Activated naive CD4-positive, alpha-beta T cell treated with anti-CD3 and anti-CD28 coated beads for 36 hours (primary cell): Measurements from ENCODE around the gene ABCA7. TPM values are rescaled to one million over a fixed set of nuclear protein-coding genes. Genes with fewer than 3 reads are reported as not detected.

Experiments used
- CTCF ChIA-PET: fragments of 350-600 bp; sonication (Branson Sonifier 250); formaldehyde crosslinking; loops from one replicate; lab custom pipeline; 2021; ENCODE audit warnings: antibody characterized with exemption; lab: Charles Lee
- DNase-seq: peaks from one replicate; pipeline ENCODE4 v3.0.0-alpha.2; 2020
- H3K27ac Mint-ChIP-seq: one replicate; pipeline ENCODE4 v1.8.0; 2021; ENCODE audit warnings: mild to moderate bottlenecking, mixed read lengths
- H3K27me3 Mint-ChIP-seq: one replicate; pipeline ENCODE4 v1.8.0; 2021; ENCODE audit warnings: low read depth, mixed read lengths
- H3K36me3 Mint-ChIP-seq: one replicate; pipeline ENCODE4 v1.8.0; 2021; ENCODE audit warnings: low read depth, mixed read lengths
- H3K4me1 Mint-ChIP-seq: one replicate; pipeline ENCODE4 v1.8.0; 2021; ENCODE audit warnings: low read depth, mixed read lengths
- H3K4me3 Mint-ChIP-seq: one replicate; pipeline ENCODE4 v1.8.0; 2021; ENCODE audit warnings: mild to moderate bottlenecking, moderate library complexity, mixed read lengths
- H3K9me3 Mint-ChIP-seq: one replicate; pipeline ENCODE4 v1.8.0; 2021; ENCODE audit warnings: mixed read lengths
- intact Hi-C: fragments of 100-400 bp; cut with micrococcal nuclease; formaldehyde crosslinking; loops from one replicate; pipeline ENCODE4 v1.15.1; 2023
- total RNA-seq, 2 experiments: library from RNA; stranded (reverse); gene quantifications; one replicate each; pipeline ENCODE4 v1.2.3, GENCODE V29; 2021

Gene ABCA7
- total RNA-seq, 2 experiments from 2014 or later, result 24.4 to 30.1 TPM

DNA sequence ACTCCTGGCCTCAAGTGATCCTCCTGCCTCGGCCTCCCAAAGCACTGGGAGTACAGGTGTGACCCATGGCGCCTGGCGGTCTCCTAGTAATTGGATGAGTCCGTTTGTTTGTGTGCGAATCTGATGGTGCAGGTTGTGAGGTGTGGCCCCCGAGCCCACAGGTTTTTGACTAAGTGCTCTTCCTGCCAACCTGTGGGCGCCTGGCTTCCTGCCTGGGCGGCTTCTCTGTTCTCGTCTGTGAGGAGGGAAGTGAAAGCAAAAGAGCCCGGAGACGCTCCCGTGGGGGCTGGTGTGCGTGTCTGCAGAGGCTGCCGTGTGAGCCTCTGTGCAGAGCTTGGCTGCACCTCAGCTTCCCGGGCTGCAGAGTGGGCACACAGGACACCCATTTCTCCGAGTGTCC is 37.0 kb downstream of the ABCA7 start:
- Mint-ChIP-seq H3K4me3 (peak overlapping the region; percentile 64), H3K27me3 (no peaks in the 10 kb centered on the region), H3K4me1 (peaks cover 72% of the 10 kb centered on the region), H3K9me3 (no peaks in the 10 kb centered on the region), H3K36me3 (peaks cover 58% of the 10 kb centered on the region), H3K27ac (peak overlapping the region; percentile 88)
- CTCF ChIA-PET, result interaction anchor here (0.6 to 3.6 kb wide), 4 partner anchors 10 to 118 kb away, joined by 4 to 24 read pairs (median 6); partner anchors contain the start of gene ARHGAP45
- DNase-seq, result peak; percentile 96
- intact Hi-C loops, result loop anchor here (1.0 to 5.0 kb wide), 8 partner anchors 8 to 170 kb away; partner anchors contain the start of genes POLR2E, RNU6-2 and TMEM259

- H3K27ac Mint-ChIP-seq, result peak overlapping the region; percentile 65
- peak; percentile 94 for DNase-seq
- H3K36me3 Mint-ChIP-seq, result peaks cover 55% of the 10 kb centered on the region
- peaks cover 60% of the 10 kb centered on the region for H3K4me1 Mint-ChIP-seq
- CTCF ChIA-PET, result interaction anchor here (0.6 kb wide), 1 partner anchor 114 kb away, joined by 3 read pairs; no protein-coding TSS in a partner anchor
- H3K27me3 Mint-ChIP-seq, result no peaks in the 10 kb centered on the region
- peak overlapping the region; percentile 9 for H3K4me3 Mint-ChIP-seq
- H3K9me3 Mint-ChIP-seq, result no peaks in the 10 kb centered on the region
- intact Hi-C loops, result loop anchor here (5.0 kb wide), 1 partner anchor 172 kb away; no protein-coding TSS in a partner anchor
These were observed 39.7 kb downstream of the ABCA7 start for GRCh38 chr19:1079566-1080111.

DNA sequence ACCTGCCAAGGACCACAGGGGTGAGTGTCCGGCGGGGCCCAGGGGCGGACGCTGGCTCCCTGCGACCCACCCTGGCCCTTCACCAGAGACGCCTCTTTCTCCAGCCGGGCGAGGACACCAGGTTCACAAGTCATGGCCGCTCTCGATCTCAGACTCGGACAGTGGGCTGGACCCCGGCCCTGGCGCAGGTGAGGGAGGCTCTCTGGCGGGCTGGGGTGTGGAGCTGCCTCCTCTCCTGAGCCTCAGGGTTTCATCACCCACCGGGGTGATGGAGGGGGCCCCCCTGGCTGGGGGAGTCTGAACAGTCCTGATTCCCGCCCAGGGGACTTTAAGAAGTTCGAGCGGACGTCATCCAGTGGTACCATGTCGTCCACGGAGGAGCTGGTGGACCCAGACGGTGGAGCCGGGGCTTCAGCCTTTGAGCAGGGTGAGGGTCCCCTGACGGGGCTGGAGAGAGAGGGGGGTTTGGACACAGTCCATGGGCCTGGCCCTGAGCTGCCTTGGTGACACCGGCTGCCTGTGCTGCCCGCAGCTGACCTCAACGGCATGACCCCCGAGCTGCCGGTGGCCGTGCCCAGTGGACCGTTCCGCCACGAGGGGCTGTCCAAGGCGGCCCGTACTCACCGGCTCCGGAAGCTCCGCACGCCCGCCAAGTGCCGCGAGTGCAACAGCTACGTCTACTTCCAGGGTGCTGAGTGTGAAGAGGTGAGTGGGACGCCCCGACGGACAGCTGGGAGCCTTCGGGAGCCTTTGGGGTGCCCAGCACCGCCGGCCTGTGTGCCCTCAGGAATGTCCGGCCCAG is 40.7 kb downstream of the ABCA7 start:
- no peaks in the 10 kb centered on the region for H3K27me3 Mint-ChIP-seq
- peak overlapping the region; percentile 53 for H3K27ac Mint-ChIP-seq
- DNase-seq, result no peak
- H3K9me3 Mint-ChIP-seq, result no peaks in the 10 kb centered on the region
- CTCF ChIA-PET, result interaction anchor here (0.6 to 1.1 kb wide), 3 partner anchors 13 to 382 kb away, joined by 3 read pairs; partner anchors contain the start of gene ARHGAP45
- peaks cover 60% of the 10 kb centered on the region for H3K4me1 Mint-ChIP-seq
- intact Hi-C loops, result no loop called here
- peaks cover 57% of the 10 kb centered on the region for H3K36me3 Mint-ChIP-seq
- H3K4me3 Mint-ChIP-seq, result no peak overlapping the region

DNA sequence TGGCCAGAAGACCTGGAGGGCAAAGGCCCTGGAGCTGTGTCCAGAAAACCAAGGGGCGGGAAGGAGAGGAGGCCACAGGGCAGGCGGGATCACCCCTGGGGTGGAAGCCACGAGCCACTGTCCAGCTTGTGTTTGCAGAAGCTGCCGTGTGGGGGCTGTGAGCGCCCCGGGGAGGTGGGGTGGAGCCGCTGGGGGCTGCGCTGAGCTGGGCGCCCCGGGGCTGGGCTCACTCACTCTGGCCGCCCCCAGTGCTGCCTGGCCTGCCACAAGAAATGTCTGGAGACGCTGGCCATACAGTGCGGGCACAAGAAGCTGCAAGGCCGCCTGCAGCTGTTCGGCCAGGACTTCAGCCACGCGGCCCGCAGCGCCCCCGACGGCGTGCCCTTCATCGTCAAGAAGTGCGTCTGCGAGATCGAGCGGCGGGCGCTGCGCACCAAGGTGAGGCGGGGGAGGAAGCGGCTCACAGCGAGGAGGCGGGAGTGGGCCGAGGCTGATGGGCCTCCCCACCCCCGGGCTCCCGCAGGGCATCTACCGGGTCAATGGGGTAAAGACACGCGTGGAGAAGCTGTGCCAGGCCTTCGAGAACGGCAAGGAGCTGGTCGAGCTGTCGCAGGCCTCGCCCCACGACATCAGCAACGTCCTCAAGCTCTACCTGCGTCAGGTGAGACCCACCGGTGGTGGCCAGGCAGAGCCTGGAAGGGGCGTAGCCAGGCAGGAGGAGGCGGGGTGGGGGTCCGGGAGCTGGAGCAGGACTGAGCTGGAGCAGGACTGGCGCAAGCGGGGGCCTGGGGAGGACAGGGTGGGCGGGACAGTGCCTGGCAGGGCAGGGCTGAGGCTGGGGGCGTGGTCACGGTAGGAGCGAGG is 41.6 kb downstream of the ABCA7 start:
- Mint-ChIP-seq H3K4me1 (peaks cover 57% of the 10 kb centered on the region), H3K27ac (no peak overlapping the region), H3K36me3 (peaks cover 54% of the 10 kb centered on the region), H3K4me3 (no peak overlapping the region), H3K27me3 (no peaks in the 10 kb centered on the region), H3K9me3 (no peaks in the 10 kb centered on the region)
- intact Hi-C loops, result loop anchor here (1.0 to 2.0 kb wide), 2 partner anchors 14 to 15 kb away; partner anchors contain the start of genes ARHGAP45 and POLR2E
- CTCF ChIA-PET, result interaction anchor here (0.6 to 1.1 kb wide), 4 partner anchors 13 to 383 kb away, joined by 3 to 5 read pairs (median 3); partner anchors contain the start of gene ARHGAP45
- DNase-seq, result no peak

GRCh38 chr19:1082165-1082927 is 42.4 kb downstream of the ABCA7 start:
- Mint-ChIP-seq H3K4me1 (peaks cover 54% of the 10 kb centered on the region), H3K27ac (peak overlapping the region; percentile 24), H3K27me3 (no peaks in the 10 kb centered on the region), H3K4me3 (no peak overlapping the region), H3K9me3 (no peaks in the 10 kb centered on the region), H3K36me3 (peaks cover 52% of the 10 kb centered on the region)
- CTCF ChIA-PET, result interaction anchor here (0.6 kb wide), 1 partner anchor 12 kb away, joined by 5 read pairs; no protein-coding TSS in a partner anchor
- intact Hi-C loops, result loop anchor here (1.0 to 2.0 kb wide), 2 partner anchors 13 to 16 kb away; partner anchors contain the start of genes ARHGAP45 and POLR2E
- peak; percentile 92 for DNase-seq

DNA sequence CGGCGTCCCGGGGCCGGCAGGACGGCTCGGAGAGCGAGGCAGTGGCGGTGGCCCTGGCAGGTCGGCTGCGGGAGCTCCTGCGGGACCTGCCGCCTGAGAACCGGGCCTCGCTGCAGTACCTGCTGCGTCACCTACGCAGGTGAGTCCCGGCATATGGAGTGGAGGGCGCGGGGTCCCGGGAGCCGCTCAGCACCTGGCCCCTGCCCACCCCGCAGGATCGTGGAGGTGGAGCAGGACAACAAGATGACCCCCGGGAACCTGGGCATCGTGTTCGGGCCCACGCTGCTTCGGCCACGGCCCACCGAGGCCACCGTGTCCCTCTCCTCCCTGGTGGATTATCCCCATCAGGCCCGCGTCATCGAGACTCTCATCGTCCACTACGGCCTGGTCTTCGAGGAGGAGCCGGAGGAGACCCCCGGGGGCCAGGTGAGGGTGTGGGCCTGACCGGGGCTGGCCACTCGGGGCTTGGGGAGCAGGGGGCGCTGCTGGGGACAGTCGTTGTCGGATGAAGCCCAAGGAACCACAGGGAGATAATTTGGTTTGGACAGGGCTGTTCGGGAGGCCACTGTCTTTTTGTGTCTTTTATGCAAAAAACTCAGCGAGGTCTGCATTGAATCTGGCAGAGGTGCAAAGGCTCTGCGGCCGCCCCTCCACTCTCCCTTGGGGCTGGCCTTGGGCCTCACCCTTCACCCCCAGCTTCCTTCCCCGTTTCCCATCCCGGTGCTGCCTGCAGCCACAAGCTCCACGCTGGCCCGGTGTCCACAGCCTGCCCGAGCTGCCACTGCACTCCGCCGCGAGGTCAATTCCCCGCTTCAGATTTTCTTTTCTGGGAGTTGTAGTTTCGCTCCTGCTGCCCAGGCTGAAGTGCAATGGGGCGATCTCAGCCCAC is 43.3 kb downstream of the ABCA7 start:
- Mint-ChIP-seq H3K36me3 (peaks cover 50% of the 10 kb centered on the region), H3K27ac (no peak overlapping the region), H3K27me3 (no peaks in the 10 kb centered on the region), H3K4me3 (no peak overlapping the region), H3K4me1 (peaks cover 56% of the 10 kb centered on the region), H3K9me3 (no peaks in the 10 kb centered on the region)
- intact Hi-C loops, result loop anchor here (1.0 to 2.0 kb wide), 2 partner anchors 12 to 16 kb away; partner anchors contain the start of genes ARHGAP45 and POLR2E
- CTCF ChIA-PET, result no interaction called here
- DNase-seq, result no peak

DNA sequence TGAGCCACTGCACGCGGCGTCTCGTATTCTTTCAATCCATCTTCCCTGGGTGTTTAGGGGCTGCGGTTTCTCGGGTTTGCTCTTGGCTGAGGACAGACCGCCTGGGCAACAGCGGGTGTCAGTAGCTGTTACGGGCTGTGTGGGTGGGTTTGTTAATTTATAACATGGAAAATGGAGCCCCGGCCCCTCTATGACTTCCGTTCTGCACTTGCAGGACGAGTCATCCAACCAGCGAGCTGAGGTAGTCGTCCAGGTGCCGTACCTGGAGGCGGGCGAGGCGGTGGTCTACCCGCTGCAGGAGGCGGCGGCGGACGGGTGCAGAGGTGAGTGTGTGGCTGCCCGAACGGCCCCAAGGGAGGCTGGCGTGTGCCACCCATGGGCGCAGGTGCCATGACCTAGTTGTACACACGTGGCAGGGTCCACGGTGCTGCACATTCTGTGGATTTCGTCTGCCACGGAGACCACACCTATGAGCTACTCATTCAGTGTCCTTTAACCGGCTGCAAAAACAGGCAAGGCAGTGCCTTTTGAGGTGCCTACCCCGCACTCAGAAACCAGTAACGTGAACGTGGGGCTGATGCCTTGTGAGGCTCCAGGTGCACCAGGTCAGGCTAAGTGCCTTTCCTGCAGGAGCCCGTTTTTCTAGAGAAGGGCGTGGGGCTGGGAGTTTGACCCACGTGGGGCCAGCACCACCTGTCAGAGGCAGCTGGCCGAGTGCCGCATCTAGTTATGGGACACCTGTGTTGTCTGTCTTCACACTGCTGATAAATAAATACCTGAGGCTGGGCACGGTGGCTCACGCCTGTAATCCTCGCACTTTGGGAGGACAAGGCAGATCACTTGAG is 44.3 kb downstream of the ABCA7 start:
- Mint-ChIP-seq H3K36me3 (peaks cover 45% of the 10 kb centered on the region), H3K9me3 (no peaks in the 10 kb centered on the region), H3K4me1 (peaks cover 59% of the 10 kb centered on the region), H3K4me3 (no peak overlapping the region), H3K27ac (no peak overlapping the region), H3K27me3 (no peaks in the 10 kb centered on the region)
- intact Hi-C loops, result no loop called here
- no peak for DNase-seq
- CTCF ChIA-PET, result no interaction called here

DNA sequence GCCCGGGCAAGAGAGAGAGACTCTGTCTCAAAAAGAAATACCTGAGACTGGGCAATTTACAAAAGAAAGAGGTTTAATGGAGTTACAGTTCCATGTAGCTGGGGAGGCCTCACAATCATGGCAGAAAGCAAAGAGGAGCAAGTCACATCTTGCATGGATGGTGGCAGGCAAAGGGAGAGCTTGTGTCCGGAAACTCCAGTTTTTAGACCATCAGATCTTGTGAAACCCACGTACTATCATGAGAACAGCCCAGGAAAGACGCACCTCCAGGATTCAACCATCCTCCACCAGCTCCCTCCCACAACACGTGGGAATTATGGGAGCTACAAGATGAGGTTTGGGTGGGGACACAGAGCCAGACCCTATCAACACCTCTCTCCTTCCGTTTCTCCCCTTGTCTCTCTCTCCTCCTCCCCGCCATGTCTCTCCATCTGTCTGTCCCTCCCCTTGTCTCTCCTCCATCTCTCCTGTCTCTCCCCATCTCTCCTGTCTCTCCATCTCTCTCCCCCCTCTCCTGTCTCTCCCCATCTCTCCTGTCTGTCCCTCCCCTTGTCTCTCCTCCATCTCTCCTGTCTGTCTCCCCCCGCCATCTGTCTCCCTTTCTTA is 45.2 kb downstream of the ABCA7 start:
- no peak overlapping the region for H3K4me3 Mint-ChIP-seq
- peak overlapping the region; percentile 14 for H3K27ac Mint-ChIP-seq
- H3K27me3 Mint-ChIP-seq, result no peaks in the 10 kb centered on the region
- H3K4me1 Mint-ChIP-seq, result peaks cover 55% of the 10 kb centered on the region
- intact Hi-C loops, result no loop called here
- CTCF ChIA-PET, result interaction anchor here (0.6 kb wide), 1 partner anchor 11 kb away, joined by 4 read pairs; no protein-coding TSS in a partner anchor
- no peak for DNase-seq
- no peaks in the 10 kb centered on the region for H3K9me3 Mint-ChIP-seq
- H3K36me3 Mint-ChIP-seq, result peaks cover 39% of the 10 kb centered on the region

DNA sequence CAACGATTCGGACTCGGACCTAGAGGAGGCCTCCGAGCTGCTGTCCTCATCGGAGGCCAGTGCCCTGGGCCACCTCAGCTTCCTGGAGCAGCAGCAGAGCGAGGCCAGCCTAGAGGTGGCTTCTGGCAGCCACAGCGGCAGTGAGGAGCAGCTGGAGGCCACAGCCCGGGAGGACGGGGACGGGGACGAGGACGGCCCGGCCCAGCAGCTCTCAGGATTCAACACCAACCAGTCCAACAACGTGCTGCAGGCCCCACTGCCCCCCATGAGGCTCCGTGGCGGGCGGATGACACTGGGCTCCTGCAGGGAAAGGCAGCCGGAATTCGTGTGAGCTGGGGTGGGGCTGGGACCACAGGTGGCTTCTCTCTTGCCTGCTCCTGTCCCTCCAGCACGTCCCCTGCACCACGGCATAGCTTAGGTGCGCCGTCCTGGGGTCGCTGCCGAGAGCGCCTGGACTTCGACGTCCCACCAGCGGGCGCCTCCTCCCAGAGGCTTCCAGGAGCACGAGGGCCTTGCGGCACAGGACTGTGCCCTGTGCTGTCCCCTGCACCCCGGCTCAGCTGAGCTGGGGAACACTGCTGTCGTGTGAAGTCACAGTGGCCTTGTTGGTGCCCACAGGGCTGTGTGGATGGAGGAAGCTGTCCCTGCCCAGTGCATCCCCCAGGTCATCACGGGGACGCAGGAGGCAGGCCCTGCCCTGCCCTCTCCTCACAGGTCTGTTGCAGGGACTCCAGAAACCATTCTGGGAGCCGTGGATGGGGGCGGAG is 46.0 kb downstream of the ABCA7 start:
- intact Hi-C loops, result no loop called here
- Mint-ChIP-seq H3K4me3 (no peak overlapping the region), H3K36me3 (peaks cover 32% of the 10 kb centered on the region), H3K4me1 (peaks cover 54% of the 10 kb centered on the region), H3K27ac (peak overlapping the region; percentile 14), H3K9me3 (no peaks in the 10 kb centered on the region), H3K27me3 (no peaks in the 10 kb centered on the region)
- DNase-seq, result no peak
- CTCF ChIA-PET, result interaction anchor here (0.6 to 0.9 kb wide), 2 partner anchors 11 to 84 kb away, joined by 3 to 4 read pairs; no protein-coding TSS in a partner anchor
